Measurements from ENCODE around the gene COMMD2.

DNA sequence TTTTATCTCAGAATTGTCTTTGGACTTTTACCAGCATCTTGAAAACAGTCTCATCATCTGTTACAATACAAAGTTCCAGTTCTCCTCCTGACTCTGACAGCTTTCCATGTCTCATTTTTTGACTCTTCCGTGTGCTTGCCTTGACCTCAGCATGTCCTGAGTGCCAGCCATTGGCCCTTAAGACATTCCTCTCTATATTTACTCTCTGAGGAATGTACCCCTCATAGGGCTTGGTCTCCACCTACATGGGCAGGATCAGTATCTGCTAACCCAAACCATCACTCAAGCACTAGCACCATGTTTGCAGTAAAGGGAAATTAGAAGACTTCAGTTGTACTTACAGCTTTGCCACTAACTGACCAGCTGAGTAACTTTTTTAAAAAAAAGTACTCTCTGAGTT, 23.9 kb upstream of the COMMD2 start:
- TF ChIP-seq, protein P1, sequence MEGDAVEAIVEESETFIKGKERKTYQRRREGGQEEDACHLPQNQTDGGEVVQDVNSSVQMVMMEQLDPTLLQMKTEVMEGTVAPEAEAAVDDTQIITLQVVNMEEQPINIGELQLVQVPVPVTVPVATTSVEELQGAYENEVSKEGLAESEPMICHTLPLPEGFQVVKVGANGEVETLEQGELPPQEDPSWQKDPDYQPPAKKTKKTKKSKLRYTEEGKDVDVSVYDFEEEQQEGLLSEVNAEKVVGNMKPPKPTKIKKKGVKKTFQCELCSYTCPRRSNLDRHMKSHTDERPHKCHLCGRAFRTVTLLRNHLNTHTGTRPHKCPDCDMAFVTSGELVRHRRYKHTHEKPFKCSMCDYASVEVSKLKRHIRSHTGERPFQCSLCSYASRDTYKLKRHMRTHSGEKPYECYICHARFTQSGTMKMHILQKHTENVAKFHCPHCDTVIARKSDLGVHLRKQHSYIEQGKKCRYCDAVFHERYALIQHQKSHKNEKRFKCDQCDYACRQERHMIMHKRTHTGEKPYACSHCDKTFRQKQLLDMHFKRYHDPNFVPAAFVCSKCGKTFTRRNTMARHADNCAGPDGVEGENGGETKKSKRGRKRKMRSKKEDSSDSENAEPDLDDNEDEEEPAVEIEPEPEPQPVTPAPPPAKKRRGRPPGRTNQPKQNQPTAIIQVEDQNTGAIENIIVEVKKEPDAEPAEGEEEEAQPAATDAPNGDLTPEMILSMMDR (IDR thresholded peaks at IDR 0.05): no peak
- TF ChIP-seq POLR2A (IDR thresholded peaks at IDR 0.05) (no peak), EP300 (IDR thresholded peaks at IDR 0.05) (no peak), POLR2AphosphoS5 (IDR thresholded peaks at IDR 0.05) (no peak)
